Lower leg skin (tissue), 4 donors: ENCODE data around the gene CCR6. TPM values are rescaled to one million over a fixed set of nuclear protein-coding genes. Genes with fewer than 3 reads are reported as not detected.

Experiments
- DNase-seq, 2 donors: peaks; one replicate each; pipeline ENCODE4 v3.0.0-alpha.2; 2019; ENCODE audit warnings: low spot score in 2 of 2
- H3K4me3 ChIP-seq: fragments of 200-600 bp; sonication (generic); 2 replicates; pipeline ENCODE4 v1.5.1; 2017; ENCODE audit warnings: mild to moderate bottlenecking, low read depth; ENCODE audit not compliant: poor library complexity, severe bottlenecking
- CTCF ChIP-seq, 3 donors: fragments of 450-650 bp; IDR thresholded peaks; one replicate each; pipeline ENCODE4 v1.5.1; 2016; ENCODE audit warnings: antibody characterized with exemption in 3 of 3, mild to moderate bottlenecking in 3 of 3, moderate library complexity in 2 of 3
- POLR2A ChIP-seq, 2 donors: fragments of 450-650 bp; IDR thresholded peaks; one replicate each; pipeline ENCODE4 v1.6.1; 2016 to 2017; ENCODE audit warnings: antibody characterized with exemption in 2 of 2, mild to moderate bottlenecking in 1 of 2, moderate library complexity in 1 of 2
- WGBS, 2 donors: methylation state at CpG; one replicate each; pipeline ENCODE4 v1.1.5; 2018; 5-methylcytosine and 5-hydroxymethylcytosine counted together
- intact Hi-C: fragments of 100-400 bp; cut with DNase I; formaldehyde crosslinking; loops from one replicate; pipeline ENCODE4 v1.15.0; 2023; ENCODE audit warnings: low total_unique reads
- total RNA-seq, 4 donors: library from RNA; depleted of rRNA; stranded (reverse); fragments of >200 nt; gene quantifications; one replicate each; pipeline ENCODE4 v1.1.0, GENCODE V29; 2016

Gene CCR6
- total RNA-seq, 4 donors from 2014 or later, result 0.42 to 1.5 (median 0.49) TPM; not detected in 1

GRCh38 chr6:167092672-167093339 is 30.1 kb upstream of the CCR6 start:
- no peak overlapping the region for H3K4me3 ChIP-seq
- TF ChIP-seq POLR2A (IDR thresholded peaks at IDR 0.05), result no peak
- DNase-seq, result no peak
- 70 to 81% methylated on average over 16 of the region's 16 CpGs for WGBS, 2 donors
- intact Hi-C loops, result no loop called here

- intact Hi-C loops, result no loop called here
- WGBS, 2 donors, result 72 to 77% methylated on average over 20 of the region's 20 CpGs
- TF ChIP-seq POLR2A (IDR thresholded peaks at IDR 0.05) (no peak), CTCF (IDR thresholded peaks at IDR 0.05) (no peak)
Observed at GRCh38 chr6:167093406-167093921, 29.4 kb upstream of the CCR6 start.

GRCh38 chr6:167093922-167094432 is 28.9 kb upstream of the CCR6 start:
- 65 to 82% methylated on average over 28 of the region's 28 CpGs for WGBS, 2 donors
- no peak for DNase-seq
- intact Hi-C loops, result no loop called here
- no peak overlapping the region for H3K4me3 ChIP-seq
- TF ChIP-seq CTCF (IDR thresholded peaks at IDR 0.05) (no peak), POLR2A (IDR thresholded peaks at IDR 0.05) (no peak)

More at GRCh38 chr6:167093406-167093921, 29.4 kb upstream of the CCR6 start:
- DNase-seq, result no peak
- no peak overlapping the region for H3K4me3 ChIP-seq

GRCh38 chr6:167094436-167094819 is 28.5 kb upstream of the CCR6 start:
- intact Hi-C loops, result no loop called here
- WGBS, 2 donors, result 76% methylated on average over 12 of the region's 12 CpGs
- no peak for DNase-seq
- H3K4me3 ChIP-seq, result no peak overlapping the region
- no peak for TF ChIP-seq CTCF (IDR thresholded peaks at IDR 0.05)
- TF ChIP-seq POLR2A (IDR thresholded peaks at IDR 0.05), result no peak

- intact Hi-C loops, result no loop called here
- TF ChIP-seq CTCF (IDR thresholded peaks at IDR 0.05), result no peak
- DNase-seq, result no peak
- WGBS, 2 donors, result 54 to 61% methylated on average over 4 of the region's 4 CpGs
- H3K4me3 ChIP-seq, result no peak overlapping the region
Observed at GRCh38 chr6:167094820-167095637, 27.9 kb upstream of the CCR6 start.

GRCh38 chr6:167095888-167096287 is 27.0 kb upstream of the CCR6 start:
- no peak for TF ChIP-seq POLR2A (IDR thresholded peaks at IDR 0.05)
- TF ChIP-seq CTCF (IDR thresholded peaks at IDR 0.05), result no peak
- no peak for DNase-seq
- intact Hi-C loops, result no loop called here
- no peak overlapping the region for H3K4me3 ChIP-seq
- 80 to 100% methylated on average over 2 of the region's 2 CpGs for WGBS, 2 donors
